Caki2 (cell line): ENCODE data around the gene PILRA. TPM values are rescaled to one million over a fixed set of nuclear protein-coding genes. Genes with fewer than 3 reads are reported as not detected.

Source experiments
- DNase-seq: peaks from one replicate; pipeline ENCODE4 v3.0.0-alpha.2; 2015; ENCODE audit warnings: low read depth
- in situ Hi-C: cut with HindIII; loops from 2 replicates; pipeline ENCODE4 v1.10.0; 2016; ENCODE audit warnings: low sequenced_read_pairs, low pct_unique_long_range_greater_than_20kb, mixed read lengths
- total RNA-seq: library from RNA; depleted of rRNA; stranded (reverse); fragments of >200 nt; shearing (Covaris generic); gene quantifications from 2 replicates; pipeline ENCODE4 v1.2.3, GENCODE V29; 2014; ENCODE audit warnings: low replicate concordance

PILRA gene
- total RNA-seq, 1 experiment from 2014 or later, result 0.91 TPM

DNA sequence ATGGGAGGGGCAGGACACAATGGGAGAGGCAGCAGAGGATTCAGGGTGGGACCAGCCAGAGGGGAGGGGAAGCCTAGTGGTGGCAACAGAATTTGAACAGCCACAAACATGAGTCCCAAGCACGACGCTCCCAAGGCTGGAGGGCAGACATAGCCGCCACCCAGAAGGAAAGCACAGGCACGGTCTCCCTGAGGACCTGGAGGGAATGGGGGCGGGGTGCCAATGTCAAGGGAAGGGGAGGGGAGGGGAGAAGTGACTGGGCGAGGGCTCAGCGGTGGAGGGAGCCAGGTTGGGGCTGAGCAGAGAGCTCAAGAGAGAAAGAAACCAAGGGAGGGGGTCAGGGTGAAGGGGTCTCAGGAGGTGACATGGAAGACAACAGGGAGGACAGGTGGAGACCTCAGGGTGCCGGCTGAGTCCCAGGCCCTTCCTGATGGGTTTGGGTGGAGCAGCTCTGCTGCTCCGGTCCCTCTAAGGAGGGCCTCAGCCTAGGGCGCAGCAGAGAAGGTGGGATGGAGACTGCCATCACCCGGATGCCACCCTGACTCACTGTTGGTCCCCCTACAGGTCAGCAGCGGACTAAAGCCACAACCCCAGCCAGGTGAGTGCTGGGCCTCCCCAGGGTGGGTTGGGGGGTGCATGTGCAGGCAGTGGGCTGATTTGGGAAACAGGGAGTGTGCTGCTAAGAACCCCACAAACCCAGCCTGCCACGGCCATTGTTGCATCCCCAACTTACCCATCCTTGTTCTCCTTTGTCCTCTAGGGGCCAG, 24.2 kb downstream of the PILRA start:
- in situ Hi-C loops, result no loop called here
- DNase-seq, result no peak

DNA sequence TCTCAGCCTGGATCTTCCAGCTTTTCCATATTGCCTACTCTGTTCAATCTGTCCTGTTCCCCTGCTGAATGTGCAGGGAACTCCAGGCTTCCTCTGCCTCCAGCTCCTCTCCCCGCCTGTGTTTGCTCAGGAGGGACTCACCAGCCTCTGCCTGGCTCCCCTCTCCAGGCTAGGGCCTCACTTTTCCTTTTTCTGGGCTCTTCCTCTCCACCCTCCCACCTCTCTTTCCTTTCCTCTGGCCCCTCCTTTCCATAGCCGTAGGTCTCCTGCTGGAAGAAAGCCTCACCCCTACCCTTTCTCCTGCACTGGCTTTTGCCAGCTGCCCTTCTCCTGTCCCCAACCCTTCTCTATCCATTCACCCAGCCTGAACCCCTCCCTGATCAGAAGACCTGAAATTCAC, 25.0 kb downstream of the PILRA start:
- no peak for DNase-seq
- in situ Hi-C loops, result no loop called here

DNA sequence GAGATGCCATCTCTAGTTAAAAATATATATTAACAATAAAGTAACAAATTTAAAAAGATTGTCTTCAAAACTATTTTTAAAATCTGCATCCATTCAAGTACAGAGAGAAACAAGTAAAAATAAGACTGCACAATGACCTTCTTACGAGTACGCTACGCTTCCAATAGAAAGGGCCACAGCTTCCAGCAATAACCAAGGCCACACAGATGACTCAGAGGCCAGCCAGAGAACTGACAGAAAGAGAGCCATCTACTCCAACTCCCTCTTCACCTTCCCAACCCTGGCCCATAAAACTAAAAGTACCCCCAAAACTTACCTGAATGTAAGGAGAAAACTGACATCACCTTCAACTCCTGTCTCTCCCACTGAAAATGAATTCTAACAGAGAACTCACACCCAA, 26.8 kb downstream of the PILRA start:
- in situ Hi-C loops, result no loop called here
- no peak for DNase-seq

DNA sequence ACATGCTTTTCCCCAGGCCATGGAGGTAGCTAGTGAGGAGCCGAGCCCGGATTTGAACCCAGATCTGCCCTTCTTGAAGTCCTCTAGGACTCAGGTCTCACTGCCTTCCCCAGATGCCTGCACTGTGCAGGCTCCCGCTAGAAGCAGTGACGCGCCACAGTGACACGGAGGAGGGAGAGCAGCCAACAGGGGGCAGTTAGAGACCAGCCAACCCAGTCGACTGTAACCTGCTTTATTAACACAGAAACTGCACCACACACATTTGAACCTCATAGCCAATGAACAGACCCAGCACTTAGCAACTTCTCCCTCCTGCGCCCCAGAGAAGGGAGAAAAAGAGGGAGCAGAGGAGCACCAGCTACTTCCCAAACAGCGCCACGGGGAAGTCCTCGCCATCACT, 27.4 kb downstream of the PILRA start:
- in situ Hi-C loops, result no loop called here
- DNase-seq, result peak; percentile 4

DNA sequence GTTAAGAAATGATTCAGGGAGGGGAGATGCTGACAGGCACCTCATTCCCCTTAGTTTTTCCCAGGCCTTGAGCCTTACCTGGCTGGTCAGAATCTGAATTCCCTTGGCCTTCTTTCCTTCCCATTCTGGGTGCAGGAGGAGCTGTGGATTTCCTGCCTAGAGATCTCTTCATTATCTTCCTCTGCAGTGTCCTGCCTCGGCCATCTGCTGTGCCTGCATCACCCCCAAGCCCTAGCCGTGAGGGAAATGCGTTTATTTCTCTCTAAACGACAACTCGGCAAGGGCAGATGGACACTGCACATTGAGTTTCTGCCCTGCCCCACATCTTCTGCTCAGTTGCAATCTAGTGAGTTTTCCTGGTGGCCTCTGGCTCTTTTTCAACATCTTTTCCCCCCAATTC, 28.5 kb downstream of the PILRA start:
- in situ Hi-C loops, result no loop called here
- DNase-seq, result no peak

DNA sequence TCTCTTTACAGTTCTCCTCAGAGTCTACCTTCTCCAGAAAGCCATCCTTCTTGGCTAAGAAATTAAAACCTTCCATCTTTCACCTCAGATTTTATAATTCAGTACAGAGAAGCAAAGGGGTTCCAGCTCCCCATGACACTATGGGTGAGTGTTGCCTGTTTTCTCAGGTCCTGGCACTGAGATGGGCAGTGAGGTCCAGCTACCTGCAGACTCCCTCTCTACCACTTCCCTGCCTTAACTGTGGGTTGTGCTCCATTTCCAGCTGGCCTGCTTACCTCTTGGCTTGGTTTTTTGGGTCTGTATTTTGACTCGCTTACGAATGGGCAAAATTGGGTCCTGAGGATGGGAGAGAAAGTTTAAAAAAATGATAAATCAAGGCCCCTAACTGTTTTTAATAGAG, 29.0 kb downstream of the PILRA start:
- no peak for DNase-seq

DNA sequence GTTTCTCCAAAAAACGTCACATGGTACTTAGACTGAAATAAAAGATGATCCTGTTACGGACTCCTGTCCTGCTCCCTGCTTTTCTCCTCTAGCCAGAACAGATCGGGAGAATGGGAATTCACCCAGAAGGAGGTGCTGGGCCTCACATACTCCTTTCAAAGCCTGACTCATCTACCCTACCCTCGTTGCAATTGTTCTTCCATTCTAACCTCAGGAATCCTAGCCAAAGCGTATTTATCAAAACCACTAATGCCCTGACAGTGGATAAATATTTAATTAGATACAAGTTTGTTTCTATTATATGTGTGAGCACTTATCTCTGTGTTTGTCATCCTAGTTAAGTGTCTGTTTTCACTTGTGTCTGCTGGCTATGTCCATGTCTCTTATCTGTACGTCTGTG, 33.5 kb downstream of the PILRA start:
- in situ Hi-C loops, result no loop called here
- peak; percentile 22 for DNase-seq

More for the DNA sequence above, 29.0 kb downstream of the PILRA start:
- in situ Hi-C loops, result no loop called here

DNA sequence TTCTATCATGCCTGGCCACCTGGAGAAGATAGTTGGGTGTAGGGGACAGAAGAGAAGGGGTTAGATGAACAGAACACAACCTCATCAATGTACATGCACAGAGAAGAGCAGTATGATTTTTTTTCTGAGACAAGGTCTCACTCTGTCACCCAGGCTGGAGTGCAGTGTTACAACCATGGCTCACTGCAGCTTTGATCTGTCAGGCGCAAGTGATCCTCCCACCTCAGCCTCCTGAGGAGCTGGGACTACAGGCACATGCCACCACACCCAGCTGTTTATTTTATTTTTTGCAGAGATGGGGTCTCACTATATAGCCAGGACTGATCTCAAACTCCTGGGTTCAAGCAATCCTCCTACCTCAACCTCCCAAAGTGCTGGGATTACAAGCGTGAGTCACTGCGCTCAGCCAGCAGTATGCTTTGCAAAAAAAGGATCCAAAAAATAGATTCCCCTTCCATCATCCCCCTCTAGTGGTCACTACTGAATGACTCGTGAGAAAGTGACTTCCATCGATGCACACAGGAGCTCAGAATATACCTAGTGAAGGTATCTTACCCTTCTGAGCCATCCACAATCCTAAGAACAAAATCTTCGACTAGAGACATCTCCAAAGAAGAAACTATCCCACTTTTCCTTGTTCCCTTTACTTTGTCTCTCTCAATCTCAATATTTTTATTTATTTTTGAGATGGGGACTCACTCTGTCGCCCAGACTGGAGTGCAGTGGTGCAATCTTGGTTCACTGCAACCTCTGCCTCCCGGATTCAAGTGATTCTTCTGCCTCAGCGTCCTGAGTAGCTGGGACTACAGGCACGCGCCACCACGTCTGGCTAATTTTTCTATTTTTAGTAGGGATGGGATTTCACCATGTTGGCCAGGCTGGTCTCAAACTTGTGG, 34.2 kb downstream of the PILRA start:
- in situ Hi-C loops, result no loop called here
- DNase-seq, result peak; percentile 61

DNA sequence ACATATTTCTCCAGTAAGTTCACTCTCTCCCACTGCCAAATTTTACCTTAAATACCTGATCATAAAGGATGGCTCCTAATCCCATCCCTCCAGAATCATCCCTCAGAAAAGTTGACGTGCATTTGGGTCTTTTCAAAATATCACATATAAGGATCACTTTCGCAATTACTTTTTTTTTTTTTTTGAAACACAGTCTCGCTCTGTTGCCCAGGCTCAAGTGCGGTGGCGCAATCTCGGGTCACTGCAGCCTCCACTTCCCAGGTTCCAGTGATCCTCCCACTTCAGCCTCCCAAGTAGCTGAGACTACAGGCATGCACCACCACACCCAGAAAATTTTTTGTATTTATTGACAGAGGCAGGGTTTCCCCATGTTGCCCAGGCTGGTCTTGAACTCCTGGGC, 37.8 kb downstream of the PILRA start:
- no peak for DNase-seq
- in situ Hi-C loops, result no loop called here

DNA sequence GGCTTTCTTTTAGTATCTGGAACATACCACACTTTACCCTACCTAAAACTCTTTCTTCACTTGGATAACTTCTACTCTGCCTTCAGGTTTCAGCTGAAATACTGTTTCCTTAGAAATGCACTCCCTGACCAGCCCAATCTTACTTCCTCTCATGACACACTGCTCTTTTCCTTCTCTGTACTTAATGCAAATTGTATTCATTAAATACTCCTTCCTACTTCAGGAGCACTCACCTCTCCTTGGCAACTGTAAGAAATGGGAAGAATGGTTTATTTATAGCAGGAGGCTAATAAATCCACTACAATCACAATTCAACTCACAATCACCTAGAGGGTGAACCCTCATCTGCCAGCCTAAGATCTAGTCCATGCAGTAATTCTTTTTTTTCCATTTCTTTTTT, 40.1 kb downstream of the PILRA start:
- DNase-seq, result no peak
- in situ Hi-C loops, result no loop called here

DNA sequence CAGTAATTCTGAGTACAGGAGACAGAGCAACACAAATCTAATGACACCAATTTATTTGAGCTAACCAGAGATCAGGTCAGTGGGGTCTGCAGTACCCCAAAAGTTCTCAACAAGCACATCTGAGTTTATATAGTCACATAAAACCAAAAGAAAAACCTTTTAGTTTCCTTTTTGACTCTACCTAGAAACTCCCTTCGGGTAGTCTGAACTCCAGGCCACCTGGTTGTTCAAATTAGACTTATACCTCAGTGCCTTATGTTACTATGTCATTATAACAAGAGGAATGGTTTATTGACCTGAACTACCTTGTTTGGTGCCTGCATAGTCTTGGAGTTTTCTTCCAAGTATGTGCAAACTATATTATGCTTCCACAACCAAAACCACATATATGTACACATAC, 40.6 kb downstream of the PILRA start:
- in situ Hi-C loops, result no loop called here
- no peak for DNase-seq

DNA sequence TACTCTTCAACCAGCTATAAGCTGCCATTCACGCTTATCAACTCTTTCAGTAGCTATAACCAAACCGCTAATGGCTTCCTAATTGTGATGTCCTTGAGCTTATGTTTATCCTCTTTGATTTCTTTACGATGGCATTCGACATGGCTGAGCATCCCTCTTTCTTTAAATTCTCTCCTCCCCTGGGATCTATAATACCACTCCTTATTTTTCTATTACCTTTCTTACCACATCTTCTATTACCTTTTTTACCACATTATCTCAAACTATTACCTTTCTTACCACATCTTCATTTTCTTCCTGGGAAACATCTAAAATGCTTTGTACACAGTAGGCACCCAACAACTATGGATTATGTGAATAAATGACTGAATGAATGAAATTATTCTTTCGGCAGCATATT, 42.2 kb downstream of the PILRA start:
- in situ Hi-C loops, result no loop called here

DNA sequence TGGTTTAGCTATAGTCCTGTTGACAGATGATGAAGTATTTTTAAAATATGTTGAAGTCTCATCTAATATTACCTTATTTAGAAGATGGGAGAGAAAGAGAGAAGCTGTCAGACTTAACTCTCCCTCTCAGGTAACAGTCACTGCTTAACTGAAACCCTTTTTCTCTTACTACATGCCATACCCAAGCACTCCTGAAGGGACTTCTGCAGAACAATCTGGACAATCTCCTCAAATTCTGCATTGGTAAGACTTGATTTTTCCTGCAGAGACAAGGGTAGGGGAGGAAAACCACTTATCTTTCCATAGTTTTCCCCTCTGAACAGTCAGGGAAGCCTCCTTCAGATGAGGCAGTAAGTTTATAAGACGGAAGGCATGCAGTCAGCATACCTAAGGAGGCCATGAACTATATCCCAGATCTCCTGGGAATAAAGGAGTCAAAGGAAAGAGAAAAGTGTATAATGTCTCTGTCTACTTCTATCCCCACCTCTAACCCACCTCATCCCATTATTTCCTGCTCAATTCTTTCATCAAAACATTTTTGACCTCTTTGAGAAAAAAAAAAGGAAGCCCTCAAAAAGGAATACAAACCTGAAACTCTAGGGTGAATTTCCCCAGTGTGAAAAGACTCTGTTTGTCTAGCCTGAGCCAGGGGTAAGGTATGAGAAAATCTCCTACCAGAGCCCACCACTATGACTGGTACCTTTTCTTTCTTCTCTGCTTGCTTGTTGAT, 45.8 kb downstream of the PILRA start:
- no peak for DNase-seq
- in situ Hi-C loops, result no loop called here

More for the DNA sequence above, 42.2 kb downstream of the PILRA start:
- no peak for DNase-seq

DNA sequence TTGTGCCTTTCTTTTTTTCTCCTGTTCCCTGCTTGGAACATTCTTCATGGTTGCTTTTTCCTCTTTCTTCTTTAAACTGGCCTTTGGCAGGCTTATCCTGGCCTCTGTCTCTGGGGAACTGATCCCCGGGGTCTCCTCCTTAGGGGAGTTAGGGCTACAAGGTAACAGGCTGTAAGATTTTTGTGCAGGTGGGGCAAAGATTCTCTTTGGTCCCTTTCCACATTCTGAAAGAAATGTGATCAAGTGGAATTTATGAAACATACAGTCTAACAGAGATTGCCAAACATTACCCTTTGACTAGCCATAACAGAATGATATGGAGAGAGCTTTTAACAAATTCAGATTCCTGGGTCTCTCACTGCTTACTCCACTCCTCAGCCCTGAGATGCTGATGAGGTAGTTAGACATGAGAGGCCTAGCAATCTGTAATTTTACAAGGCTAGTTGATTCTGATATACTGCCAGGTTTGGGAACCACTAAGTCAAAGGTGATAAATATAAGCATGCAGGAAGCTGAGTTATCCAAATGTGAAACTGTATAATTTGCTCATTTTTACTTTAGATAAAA, 46.5 kb downstream of the PILRA start:
- in situ Hi-C loops, result no loop called here
- DNase-seq, result no peak

DNA sequence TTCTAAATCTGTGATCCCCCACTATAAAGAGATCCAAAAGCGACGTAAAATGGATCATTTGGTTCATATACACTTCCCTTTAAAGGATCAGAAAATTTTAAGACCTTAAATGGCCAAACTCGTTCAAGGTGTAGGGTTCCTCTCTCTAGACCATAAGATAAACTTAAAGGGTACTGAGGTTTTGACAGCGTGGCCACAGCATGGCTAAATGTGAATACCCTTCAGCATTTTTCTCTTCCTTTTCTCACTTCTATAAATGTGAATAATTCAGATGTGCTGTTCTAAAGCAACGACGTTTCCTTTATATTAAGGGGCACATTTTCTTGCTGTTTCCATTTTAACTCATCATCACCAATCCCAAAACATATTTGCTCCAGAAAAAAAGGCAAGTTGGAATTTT, 50.0 kb downstream of the PILRA start:
- in situ Hi-C loops, result no loop called here
- no peak for DNase-seq

DNA sequence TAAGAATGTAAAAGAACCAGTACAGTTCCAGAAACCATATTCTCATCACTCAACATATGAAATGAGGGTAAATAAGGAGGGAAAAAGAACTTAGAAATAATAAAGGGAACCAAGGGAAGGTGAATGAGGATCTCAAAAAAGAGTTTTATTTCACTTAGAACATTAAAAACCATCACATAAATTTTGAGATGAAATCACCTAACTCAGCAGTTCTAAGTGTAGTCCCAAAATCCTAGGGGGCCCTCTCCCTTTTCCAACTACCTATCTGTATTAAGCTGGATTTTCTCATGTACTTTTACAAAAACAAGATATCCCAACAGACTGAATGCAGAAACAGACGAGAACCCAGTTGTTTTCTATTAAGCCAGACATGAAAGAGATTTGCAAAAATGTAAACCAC, 52.1 kb downstream of the PILRA start:
- DNase-seq, result no peak
- in situ Hi-C loops, result no loop called here

DNA sequence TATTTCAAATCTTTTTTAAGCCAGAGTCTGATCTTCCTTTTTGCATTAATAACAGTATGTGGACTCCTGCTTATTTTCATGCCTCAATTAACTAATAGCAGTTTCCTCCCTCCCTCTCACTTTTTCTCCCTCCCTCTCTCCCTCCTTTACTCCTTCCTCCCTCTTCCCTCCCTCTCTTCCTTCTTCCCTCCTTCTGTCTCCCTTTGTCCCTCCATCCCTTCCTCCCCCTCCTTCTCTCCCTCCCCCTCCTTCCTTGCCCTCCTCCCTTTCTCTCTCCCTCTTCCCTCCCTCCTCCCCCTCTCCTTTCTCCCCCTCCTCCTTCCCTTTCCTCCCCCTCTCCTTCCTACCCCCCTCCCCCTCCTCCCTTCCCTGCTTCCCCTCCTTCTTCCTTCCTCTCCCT, 53.2 kb downstream of the PILRA start:
- in situ Hi-C loops, result no loop called here
- no peak for DNase-seq

DNA sequence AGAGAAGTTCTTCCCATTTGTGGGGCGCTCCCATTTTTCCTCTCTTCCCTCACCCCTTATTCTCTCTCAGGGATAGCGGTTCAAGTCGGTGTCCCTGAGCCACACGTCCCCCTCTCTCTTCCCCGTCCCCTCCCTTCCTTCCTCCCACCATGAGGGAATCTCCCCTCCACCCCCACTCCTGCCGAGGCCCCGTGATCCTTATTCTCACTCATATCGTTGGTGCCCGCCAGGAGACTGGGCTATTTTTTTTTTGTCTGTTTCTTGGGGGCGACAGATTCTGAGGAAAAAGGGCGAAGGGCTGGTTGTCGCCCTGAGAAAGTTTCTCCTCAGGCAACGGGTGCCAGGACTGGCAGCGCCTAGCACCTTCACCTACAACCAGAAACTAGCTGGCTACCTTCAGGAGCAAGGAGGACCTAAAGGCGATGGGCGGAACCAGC, 54.5 kb downstream of the PILRA start:
- no peak for DNase-seq
- in situ Hi-C loops, result no loop called here
